Fibroblast of mammary gland (primary cell): Measurements from ENCODE around the gene NFIA.

Experiments used
- DNase-seq: peaks from one replicate; pipeline ENCODE4 v3.0.0-alpha.2; 2010; ENCODE audit warnings: low read depth
- H3K4me3 ChIP-seq: 2 replicates; pipeline ENCODE4 v1.5.1; 2011; ENCODE audit warnings: low read depth, mild to moderate bottlenecking, low read length, moderate library complexity; ENCODE audit not compliant: control insufficient read depth
- CTCF ChIP-seq: conservative IDR thresholded peaks from 2 replicates; pipeline ENCODE4 v1.5.1; 2011; ENCODE audit warnings: low read depth, low read length, inconsistent platforms; ENCODE audit not compliant: control insufficient read depth, insufficient read depth

NFIA gene

GRCh38 chr1:61352845-61353435, 270.6 kb downstream of the NFIA start:
- no peak for DNase-seq
- H3K4me3 ChIP-seq = no peak overlapping the region
- no peak for TF ChIP-seq CTCF

- TF ChIP-seq CTCF = no peak
- no peak for DNase-seq
Measured at GRCh38 chr1:61353797-61354406, 271.5 kb downstream of the NFIA start.

GRCh38 chr1:61356016-61356415, 273.7 kb downstream of the NFIA start:
- no peak overlapping the region for H3K4me3 ChIP-seq
- no peak for DNase-seq
- TF ChIP-seq CTCF = no peak

More at GRCh38 chr1:61353797-61354406, 271.5 kb downstream of the NFIA start:
- no peak overlapping the region for H3K4me3 ChIP-seq

- no peak for DNase-seq
- no peak for TF ChIP-seq CTCF
- no peak overlapping the region for H3K4me3 ChIP-seq
Measured at GRCh38 chr1:61356995-61357394, 274.6 kb downstream of the NFIA start.

DNA sequence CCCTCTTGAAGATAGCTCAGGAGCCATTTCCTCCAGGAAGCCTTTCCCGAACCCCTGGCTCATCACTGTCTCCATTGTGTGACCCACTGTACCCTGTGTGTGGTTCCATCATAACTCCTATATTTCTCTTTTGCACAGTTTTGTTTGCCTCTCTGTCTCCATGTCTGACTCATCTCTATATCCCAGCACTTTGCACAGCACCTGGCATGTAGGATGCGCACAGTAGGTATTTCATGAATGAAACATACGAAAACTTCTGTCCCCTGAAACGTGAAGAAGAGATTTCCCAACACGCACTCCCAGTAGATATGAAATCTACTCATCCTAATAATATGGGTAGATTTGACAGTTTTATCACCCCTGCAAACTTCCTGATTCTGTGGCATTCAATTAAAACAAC, 275.2 kb downstream of the NFIA start:
- no peak for DNase-seq
- H3K4me3 ChIP-seq = no peak overlapping the region
- TF ChIP-seq CTCF = no peak

GRCh38 chr1:61358770-61359455, 276.6 kb downstream of the NFIA start:
- peak; percentile 40 for DNase-seq
- no peak overlapping the region for H3K4me3 ChIP-seq
- TF ChIP-seq CTCF = no peak
